ENCODE data around the gene CDK2.
A peak's percentile ranks its signal among the peaks of the same experiment; 100 is the strongest.

CDK2 gene

DNA sequence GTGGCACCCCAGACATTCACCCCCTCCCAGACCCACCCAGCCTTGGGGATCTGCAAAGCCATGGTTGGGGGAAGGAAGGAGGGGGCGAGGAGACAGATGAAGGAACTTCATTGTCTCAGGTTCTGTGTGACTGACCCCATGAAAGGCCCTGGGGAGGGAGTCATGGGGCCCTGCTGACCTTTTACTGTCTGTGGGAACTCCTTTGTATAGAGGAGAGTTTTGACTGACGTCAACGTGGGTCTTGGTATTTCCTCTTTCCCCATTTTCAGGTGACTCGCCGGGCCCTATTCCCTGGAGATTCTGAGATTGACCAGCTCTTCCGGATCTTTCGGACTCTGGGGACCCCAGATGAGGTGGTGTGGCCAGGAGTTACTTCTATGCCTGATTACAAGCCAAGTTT is 4.1 kb downstream of the CDK2 start:
- Histone ChIP-seq H3K36me3 (ENCODE audit: low read depth) (peaks cover 38% of the 10 kb centered on the region), H3K4me3 (ENCODE audit: severe bottlenecking) (no peak overlapping the region), H3K4me1 (ENCODE audit: insufficient read depth, poor library complexity, severe bottlenecking) (peaks cover 20% of the 10 kb centered on the region), H3K9me3 (ENCODE audit: severe bottlenecking) (no peaks in the 10 kb centered on the region), H3K27me3 (ENCODE audit: insufficient read depth, poor library complexity, severe bottlenecking) (no peaks in the 10 kb centered on the region), H3K27ac (ENCODE audit: poor library complexity, severe bottlenecking) (peak overlapping the region; percentile 86)
- no peak for ATAC-seq (ENCODE audit: low read depth)
- TF ChIP-seq, protein P1, sequence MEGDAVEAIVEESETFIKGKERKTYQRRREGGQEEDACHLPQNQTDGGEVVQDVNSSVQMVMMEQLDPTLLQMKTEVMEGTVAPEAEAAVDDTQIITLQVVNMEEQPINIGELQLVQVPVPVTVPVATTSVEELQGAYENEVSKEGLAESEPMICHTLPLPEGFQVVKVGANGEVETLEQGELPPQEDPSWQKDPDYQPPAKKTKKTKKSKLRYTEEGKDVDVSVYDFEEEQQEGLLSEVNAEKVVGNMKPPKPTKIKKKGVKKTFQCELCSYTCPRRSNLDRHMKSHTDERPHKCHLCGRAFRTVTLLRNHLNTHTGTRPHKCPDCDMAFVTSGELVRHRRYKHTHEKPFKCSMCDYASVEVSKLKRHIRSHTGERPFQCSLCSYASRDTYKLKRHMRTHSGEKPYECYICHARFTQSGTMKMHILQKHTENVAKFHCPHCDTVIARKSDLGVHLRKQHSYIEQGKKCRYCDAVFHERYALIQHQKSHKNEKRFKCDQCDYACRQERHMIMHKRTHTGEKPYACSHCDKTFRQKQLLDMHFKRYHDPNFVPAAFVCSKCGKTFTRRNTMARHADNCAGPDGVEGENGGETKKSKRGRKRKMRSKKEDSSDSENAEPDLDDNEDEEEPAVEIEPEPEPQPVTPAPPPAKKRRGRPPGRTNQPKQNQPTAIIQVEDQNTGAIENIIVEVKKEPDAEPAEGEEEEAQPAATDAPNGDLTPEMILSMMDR (IDR thresholded peaks at IDR 0.05; ENCODE audit: poor library complexity, severe bottlenecking), result no peak
- no peak for DNase-seq (ENCODE audit: low spot score)

DNA sequence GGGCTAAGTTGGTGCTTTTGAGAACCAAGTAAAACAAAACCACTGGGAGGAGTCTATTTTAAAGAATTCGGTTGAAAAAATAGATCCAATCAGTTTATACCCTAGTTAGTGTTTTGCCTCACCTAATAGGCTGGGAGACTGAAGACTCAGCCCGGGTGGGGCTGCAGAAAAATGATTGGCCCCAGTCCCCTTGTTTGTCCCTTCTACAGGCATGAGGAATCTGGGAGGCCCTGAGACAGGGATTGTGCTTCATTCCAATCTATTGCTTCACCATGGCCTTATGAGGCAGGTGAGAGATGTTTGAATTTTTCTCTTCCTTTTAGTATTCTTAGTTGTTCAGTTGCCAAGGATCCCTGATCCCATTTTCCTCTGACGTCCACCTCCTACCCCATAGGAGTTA is 5.4 kb downstream of the CDK2 start:
- ATAC-seq (ENCODE audit: low read depth) (peak; percentile 12; the same call in 2 of the 3 replicates), DNase-seq (ENCODE audit: low spot score) (no peak)
- H3K36me3 ChIP-seq (ENCODE audit: low read depth), result peaks cover 45% of the 10 kb centered on the region
- H3K9me3 ChIP-seq (ENCODE audit: severe bottlenecking), result no peaks in the 10 kb centered on the region
- H3K4me3 ChIP-seq (ENCODE audit: severe bottlenecking), result no peak overlapping the region
- TF ChIP-seq, protein P1 (IDR thresholded peaks at IDR 0.05; ENCODE audit: poor library complexity, severe bottlenecking), result no peak
- H3K27me3 ChIP-seq (ENCODE audit: insufficient read depth, poor library complexity, severe bottlenecking), result no peaks in the 10 kb centered on the region
- H3K27ac ChIP-seq (ENCODE audit: poor library complexity, severe bottlenecking), result peak overlapping the region; percentile 86
- H3K4me1 ChIP-seq (ENCODE audit: insufficient read depth, poor library complexity, severe bottlenecking), result peaks cover 15% of the 10 kb centered on the region

DNA sequence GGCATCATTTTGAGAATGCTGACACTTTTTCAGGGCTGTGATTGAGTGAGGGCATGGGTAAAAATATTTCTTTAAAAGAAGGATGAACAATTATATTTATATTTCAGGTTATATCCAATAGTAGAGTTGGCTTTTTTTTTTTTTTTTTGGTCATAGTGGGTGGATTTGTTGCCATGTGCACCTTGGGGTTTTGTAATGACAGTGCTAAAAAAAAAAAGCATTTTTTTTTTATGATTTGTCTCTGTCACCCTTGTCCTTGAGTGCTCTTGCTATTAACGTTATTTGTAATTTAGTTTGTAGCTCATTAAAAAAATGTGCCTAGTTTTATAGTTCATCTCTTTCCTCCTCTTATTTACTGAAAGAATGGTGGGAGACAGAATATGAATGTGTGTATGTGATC is 5.8 kb downstream of the CDK2 start:
- DNase-seq (ENCODE audit: low spot score) (no peak), ATAC-seq (ENCODE audit: low read depth) (no peak)
- Histone ChIP-seq H3K4me1 (ENCODE audit: insufficient read depth, poor library complexity, severe bottlenecking) (peaks cover 15% of the 10 kb centered on the region), H3K4me3 (ENCODE audit: severe bottlenecking) (peak overlapping the region; percentile 33), H3K27ac (ENCODE audit: poor library complexity, severe bottlenecking) (peak overlapping the region; percentile 86), H3K27me3 (ENCODE audit: insufficient read depth, poor library complexity, severe bottlenecking) (no peaks in the 10 kb centered on the region), H3K9me3 (ENCODE audit: severe bottlenecking) (no peaks in the 10 kb centered on the region), H3K36me3 (ENCODE audit: low read depth) (peaks cover 47% of the 10 kb centered on the region)
- TF ChIP-seq, protein P1 (IDR thresholded peaks at IDR 0.05; ENCODE audit: poor library complexity, severe bottlenecking), result no peak

DNA sequence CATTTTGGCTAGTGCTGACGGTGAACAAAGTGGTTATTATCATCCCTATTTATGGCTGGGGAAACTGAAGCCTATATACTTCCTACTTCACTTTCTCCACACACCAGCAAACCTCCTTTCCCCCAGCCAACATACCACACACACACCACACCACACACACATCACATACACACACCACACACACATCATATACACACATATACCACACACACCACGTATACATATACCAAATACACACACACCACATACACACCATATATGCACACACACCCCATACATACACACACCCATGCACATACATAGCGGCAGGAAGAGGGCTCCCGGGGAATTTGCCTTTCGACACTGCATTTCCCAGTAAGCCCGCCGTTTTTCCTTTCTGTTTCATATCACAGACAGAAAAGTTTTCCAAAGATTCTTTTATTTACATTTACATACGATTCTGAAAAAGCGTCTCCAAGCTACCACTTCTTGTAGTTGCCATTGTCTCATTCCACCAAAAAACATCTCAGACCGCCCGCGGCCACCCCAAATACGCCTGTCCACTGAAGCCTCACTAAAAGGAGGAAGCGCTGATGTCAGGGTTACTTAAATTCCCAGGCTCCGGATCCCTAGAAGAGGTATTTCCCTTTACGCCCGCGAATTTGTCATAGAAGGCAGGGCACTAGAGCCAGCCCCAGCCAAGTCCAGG is 6.4 kb downstream of the CDK2 start:
- H3K9me3 ChIP-seq (ENCODE audit: severe bottlenecking), result no peaks in the 10 kb centered on the region
- H3K27ac ChIP-seq (ENCODE audit: poor library complexity, severe bottlenecking), result peak overlapping the region; percentile 86
- no peaks in the 10 kb centered on the region for H3K27me3 ChIP-seq (ENCODE audit: insufficient read depth, poor library complexity, severe bottlenecking)
- no peak for DNase-seq (ENCODE audit: low spot score)
- H3K36me3 ChIP-seq (ENCODE audit: low read depth), result peaks cover 45% of the 10 kb centered on the region
- TF ChIP-seq, protein P1 (IDR thresholded peaks at IDR 0.05; ENCODE audit: poor library complexity, severe bottlenecking), result no peak
- H3K4me1 ChIP-seq (ENCODE audit: insufficient read depth, poor library complexity, severe bottlenecking), result peaks cover 12% of the 10 kb centered on the region
- peak overlapping the region; percentile 33 for H3K4me3 ChIP-seq (ENCODE audit: severe bottlenecking)
- no peak for ATAC-seq (ENCODE audit: low read depth)

DNA sequence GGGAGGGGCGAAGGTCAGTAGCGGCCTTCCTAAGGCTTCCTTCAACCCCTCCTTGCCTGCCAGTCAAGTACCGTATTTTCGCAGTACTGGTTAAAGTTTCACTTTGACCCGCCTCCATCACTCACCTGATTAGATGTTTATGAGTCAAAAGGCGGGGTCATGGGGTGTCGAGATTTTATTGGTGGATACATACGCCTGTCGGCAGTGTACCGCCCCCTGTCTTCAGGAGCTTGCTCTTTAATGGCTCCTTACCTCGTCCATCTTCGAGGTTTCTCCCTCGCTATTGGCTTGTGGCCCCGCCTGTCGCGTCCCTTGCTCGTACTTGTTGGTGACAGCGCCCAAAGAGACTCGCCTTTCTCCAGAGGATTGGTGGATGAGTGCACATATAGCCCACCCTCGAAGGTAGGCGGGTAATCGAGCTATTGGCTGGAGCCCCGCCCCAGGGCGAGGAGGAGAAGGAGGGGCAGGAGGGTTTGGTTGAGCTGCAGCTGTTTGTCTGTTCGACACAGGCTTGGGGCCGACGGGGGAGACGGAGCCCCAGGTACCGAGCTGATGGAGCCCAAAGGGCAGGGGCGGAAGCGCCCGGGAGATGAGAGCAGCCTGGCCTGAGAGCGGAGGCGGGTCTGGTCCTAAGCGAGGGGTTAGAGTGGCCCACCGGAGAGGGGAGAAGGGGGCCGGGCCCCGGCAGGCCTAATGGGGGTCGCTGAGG is 7.1 kb downstream of the CDK2 start, which contains the start of gene RAB5B:
Gene RAB5B (plus strand): TSS at position 480 of the 709 bp plus-strand sequence. CDS start 12,883 bp downstream, outside the sequence.
- H3K36me3 ChIP-seq (ENCODE audit: low read depth), result peaks cover 43% of the 10 kb centered on the region
- TF ChIP-seq, protein P1 (IDR thresholded peaks at IDR 0.05; ENCODE audit: poor library complexity, severe bottlenecking), result no peak
- peak within 1 kb of the TSS; percentile 86 for H3K27ac ChIP-seq (ENCODE audit: poor library complexity, severe bottlenecking)
- DNase-seq (ENCODE audit: low spot score) (peak; percentile 100), ATAC-seq (ENCODE audit: low read depth) (peak; percentile 91)
- H3K27me3 ChIP-seq (ENCODE audit: insufficient read depth, poor library complexity, severe bottlenecking), result no peaks in the 10 kb centered on the region
- peaks cover 11% of the 10 kb centered on the region for H3K4me1 ChIP-seq (ENCODE audit: insufficient read depth, poor library complexity, severe bottlenecking)
- H3K9me3 ChIP-seq (ENCODE audit: severe bottlenecking), result no peaks in the 10 kb centered on the region
- H3K4me3 ChIP-seq (ENCODE audit: severe bottlenecking), result peak within 1 kb of the TSS; percentile 86

All from RWPE2 (cell line).